Occipital lobe (tissue), 2 donors: ENCODE data around the gene GPC6. TPM values are rescaled to one million over a fixed set of nuclear protein-coding genes. Genes with fewer than 3 reads are reported as not detected.
"Not testable (repeated sequence)": the region's sequence is repeated elsewhere in the genome, so short reads cannot be mapped to it uniquely, and the experiment has no call there.

Source experiments
- DNase-seq: peaks from one replicate; lab custom pipeline; 2025; lab: John Stamatoyannopoulos, UW
- total RNA-seq: library from RNA; depleted of rRNA; stranded (reverse); fragments of >200 nt; gene quantifications from one replicate; pipeline ENCODE4 v1.2.3, GENCODE V29; 2014

GPC6 gene
- total RNA-seq, 1 donor from 2014 or later: 9.8 TPM

DNA sequence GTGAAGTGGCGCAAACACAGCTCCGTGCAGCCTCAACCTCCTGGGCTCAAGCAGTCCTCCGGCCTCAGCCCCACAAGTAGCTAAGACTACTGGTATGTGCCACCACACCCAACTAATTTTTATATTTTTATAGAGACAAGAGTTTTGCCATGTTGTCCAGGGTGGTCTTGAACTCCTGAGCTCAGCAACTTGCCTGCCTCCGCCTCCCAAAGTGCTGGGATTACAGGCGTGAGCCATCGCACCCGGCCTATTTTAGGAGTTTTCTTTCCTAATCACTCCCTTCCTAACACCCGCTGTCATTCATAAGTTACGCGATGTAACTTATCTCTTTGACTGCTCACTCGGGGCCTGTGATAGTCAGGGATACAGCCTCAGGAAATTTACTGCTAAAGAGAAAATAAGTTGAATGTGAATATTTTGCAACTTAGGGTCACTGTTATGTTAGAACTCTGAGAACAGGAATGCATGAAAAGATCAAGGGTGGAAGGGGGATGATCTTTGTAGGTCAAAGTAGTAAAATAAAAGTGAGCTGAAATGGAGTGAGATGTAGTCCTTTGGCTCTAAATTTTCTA is 1112.6 kb downstream of the GPC6 start:
- DNase-seq: no peak

DNA sequence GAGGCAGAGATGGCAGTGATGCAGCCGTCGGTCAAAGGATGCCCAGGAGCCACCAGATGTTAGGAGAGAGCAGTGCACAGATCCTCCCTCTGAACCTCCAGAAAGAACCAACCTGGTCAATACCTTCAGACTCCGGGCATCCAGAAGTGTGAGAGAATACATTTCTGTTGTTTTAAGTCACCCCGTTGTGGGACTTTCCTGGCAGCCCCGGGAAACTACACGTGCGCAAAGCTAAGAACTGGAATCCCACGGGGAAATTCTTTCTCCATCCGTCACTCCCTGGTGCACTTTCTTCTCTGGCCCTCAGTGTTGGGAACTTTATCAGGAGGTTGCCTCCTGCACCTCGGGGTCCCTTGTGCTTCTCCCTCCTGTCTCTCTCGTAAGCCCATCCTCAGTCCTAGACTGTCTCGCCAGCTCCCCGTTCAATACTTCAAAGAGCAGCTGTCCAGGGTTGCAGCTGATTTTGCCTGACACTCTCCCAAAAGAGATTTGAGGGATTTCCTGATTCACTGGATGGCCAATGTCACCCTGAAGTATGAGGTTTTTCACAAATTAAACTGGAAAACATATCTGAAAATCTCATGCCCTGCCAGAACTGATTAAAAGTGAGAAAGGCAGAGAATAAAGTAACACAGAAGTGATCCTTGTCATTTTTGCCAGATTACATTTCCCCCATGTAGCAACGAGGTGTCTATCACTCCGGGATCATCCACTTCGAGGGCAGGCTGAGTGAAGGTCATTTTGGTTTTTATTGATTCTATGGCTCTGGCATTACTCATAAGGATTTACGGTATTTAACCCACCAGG is 1116.0 kb downstream of the GPC6 start:
- no peak for DNase-seq

DNA sequence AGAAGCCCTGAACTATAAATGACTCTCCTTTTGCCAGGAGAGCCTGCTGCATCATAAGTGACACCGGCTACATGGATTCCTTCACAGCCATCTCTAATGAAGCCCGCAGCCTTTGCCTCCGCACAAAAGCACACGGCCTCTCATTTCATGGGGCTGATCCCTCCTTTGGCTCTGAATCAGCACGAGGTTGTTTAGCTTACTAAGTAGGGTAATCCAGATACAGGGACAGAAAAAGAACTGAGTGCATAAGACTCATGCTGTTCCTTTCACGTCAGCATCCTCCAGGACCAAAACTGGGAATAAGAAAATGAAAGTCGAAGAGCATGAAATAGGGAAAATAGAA is 1116.6 kb downstream of the GPC6 start:
- DNase-seq: no peak

DNA sequence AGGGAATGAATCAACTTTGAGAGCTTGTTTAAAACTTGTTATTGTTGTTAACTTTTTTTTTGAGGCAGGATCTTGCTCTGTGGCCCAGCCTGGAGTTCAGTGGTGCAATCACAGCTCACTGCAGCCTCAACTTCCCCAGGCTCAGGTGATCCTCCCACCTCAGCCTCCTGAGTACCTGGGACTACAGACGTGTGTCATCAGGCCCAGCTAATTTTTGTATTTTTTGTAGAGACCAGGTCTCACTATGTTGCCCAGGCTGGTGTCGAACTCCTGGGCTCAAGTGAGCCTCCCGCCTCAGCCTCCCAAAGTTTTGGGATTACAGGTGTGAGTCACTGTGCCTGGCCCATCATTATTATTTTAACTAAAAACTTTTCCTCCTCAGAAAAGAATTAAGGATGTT is 1117.1 kb downstream of the GPC6 start:
- DNase-seq: not testable (repeated sequence)

DNA sequence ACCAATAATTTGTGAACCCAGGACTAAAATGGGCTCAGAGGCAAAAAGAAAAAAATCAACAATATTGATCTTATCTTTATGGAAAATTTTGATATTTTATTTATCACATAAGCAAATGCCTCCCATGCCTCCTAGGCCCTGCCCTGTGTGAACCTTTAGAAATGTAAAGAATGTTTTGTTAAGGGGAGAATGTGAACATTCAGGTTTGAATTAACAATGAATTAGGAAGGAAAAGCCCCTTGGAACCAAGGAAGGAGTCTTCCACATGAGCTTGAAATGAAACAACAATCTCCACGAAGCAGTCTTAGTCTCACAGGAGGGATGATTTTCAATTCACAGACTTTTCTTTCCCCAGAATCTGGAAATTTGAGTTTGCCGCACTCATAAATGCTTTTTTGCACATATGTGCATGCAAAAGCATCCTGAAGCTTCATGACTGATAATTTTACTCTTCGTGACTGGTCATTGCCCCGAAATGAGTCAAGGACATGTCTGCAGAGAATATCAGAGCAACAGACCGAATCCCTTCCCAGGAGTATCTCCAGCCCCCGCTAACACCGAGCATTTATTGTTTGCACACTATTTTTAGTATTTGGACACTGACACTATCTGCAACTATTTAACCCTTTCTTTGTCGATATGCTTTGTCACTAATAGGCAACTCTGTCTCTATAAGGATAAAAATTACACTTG is 1117.7 kb downstream of the GPC6 start:
- no peak for DNase-seq

DNA sequence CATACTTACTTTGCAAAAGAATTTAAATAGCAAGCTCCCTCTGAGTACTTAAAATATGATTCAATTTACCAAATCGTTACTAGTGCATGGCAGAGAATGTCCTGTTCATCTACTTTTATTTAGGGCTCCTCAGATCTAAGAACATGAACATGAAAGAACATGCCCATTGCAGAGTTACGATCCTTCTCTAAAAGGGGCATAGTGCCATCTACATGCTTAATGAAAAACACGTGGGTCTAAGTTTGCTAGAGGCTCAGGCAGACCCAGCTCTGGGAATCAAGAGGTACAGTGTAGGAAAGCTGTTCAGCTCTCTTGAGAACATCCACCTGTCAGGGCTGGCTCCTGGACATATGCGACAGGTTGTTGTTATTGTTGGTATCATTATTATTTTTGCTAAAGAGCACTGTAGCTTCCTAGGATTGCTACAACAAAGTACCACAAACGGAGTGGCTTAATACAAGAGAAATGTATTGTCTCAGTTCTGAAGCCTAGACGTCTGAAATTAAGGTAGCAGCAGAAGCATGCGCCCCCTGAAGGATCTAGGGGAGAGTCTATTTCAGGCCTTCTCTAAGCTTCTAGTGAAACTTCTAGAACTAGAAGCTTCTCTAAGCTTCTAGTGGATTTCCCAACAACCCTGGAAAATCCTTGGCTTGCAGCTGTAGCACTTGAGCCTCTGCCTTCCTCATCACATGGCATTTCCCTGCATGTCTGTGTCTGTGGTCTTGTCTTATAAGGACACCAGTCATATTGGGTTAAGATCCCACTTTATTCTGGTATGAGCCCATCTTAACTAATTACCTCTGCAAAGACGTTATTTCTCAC is 1119.0 kb downstream of the GPC6 start:
- no peak for DNase-seq

DNA sequence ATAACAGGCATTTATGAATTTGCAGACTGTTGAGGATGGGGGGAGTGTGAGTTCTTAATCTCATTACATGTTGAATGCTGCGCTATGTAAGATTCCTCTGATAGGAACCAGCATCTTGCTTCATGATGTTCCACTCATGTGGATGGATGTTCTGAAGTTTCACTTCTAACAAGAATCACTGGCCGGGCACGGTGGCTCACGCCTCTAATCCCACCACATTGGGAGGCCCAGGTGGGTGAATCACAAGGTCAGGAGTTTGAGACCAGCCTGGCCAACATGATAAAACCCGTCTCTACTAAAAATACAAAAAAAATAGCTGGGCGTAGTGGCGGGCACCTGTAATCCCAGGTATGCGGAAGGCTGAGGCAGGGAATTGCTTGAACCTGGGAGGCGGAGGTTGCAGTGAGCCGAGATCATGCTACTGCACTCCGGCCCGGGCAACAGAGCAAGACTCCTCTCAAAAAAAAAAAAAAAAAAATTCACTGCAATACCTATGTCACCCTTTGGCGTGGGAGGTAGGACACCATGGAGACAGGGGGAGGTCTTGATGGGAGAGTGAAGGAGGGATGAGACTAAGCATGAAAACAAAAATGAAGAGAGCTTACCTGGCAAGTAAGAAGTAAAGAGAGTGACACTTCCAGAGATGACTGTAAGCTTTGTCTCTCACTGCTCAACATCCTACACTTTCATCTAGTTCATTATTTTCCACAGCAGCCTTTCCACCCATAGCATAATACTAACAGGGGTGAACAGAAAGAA is 1119.8 kb downstream of the GPC6 start:
- DNase-seq: no peak

DNA sequence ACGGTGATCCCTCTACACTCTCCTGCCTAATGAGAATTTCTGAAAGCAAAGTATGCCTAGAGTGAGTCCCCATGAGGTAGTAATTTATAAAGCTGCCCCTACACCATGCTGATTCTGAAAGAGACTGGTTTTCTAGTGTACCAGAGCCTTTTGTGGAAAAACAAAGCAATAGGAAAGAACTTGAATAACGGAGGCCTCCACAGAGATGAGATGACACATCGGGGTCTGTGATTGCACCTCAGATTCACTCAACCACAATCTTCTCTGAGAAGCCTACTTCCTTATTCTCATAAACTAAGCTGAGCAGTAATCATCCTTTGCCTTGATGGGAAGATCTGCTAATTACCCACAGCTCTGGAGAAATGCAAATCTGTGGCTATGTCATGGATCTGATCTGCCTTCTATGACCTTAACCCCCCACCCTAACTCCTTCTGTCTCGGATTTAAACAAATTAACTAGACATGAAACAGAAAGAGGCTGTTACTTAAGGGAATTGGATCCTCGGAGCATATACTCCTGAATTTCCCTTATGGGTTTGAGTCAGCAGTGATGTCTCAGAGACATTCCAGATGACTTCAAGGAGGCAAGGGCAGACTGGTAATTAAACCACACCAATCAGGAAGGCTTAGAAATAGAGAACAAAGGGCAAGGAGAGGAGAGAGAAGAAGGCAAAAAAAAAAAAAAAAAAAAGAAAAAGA is 1124.8 kb downstream of the GPC6 start:
- no peak for DNase-seq

DNA sequence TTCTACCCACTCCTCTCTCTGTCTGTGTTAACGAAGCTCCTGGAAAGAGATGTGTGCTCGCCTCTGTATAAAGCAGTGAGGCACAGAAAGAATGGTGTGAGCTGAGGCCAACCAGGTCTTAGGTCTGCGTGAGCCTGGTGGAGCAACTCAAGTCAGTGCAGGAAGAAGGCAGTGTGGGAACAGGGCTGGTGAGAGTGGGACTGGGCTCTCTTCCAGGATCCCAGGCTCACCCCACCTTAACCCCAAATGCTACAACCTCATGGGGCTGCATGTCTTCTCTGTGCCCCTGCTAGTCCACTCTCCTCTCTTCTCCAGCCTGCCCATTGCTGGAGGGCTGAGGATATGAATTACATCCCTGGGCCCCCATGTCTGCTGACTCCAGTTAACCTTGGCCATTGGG is 1125.5 kb downstream of the GPC6 start:
- DNase-seq: no peak

DNA sequence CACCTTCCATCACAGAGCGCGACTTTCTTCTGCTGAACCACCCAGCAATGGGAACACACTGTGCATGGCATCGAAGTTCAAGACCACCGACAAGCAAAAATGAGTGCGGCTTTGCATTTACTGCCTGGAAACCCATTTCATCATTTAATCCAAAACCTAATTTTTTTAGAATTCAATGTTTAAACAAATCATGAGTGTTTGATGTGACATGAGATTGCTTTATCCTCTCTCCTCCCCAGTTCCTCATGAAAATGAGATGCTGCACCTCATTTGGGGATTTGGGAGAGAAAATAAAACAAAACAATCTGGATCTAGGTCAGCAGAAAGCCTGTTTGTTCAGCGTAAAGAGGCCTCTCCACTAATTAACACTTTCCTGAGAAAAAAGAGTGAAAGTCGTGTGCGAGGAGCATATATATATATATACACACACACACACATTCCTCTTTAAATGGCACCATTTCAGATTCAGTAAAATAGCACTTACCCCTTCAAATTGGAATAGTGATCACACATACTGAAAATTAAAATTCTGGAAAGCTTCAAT is 1126.6 kb downstream of the GPC6 start:
- DNase-seq: no peak

DNA sequence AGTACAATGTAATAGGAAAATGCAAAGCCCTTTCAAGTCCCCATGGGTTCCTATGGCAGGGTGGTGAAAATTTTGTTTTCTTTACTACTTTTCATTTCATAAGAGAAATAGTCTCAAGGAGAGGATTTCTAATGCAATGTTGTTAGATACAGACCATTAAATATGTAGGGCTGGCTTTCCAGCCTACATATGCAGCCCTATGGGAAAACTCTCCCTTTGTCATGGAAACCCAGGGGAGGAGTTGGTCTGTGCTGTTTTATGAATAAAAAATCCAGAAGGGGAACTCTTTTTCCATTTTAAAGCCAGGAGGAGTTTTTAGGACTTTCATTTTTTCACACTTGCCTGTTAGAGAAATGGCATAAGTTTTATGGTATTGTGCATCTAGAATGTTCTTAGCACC is 1133.3 kb downstream of the GPC6 start:
- DNase-seq: no peak

DNA sequence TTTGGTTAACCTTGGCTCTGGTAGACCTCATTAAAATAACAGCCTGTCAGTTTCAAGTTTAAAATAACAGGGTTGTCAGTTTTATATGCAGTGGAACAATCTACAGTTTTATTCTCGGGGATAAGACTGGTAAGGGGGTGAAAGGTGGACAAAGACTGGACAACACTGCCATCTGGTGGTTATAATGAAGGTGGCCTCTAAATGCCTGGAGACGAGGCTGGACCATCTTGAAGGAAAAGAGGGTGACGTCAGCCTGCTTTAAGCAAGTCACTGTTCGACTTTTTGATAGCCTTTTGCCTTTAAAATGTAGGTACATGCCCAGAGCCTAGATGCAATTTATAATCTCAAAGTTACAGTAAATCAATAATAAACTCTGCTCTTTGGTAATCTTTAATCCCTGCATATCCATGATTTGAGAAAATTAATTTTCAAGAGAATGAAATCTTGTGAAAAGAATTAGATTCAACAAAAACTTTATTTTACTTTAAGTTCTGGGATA is 1135.9 kb downstream of the GPC6 start:
- DNase-seq: peak; percentile 50

DNA sequence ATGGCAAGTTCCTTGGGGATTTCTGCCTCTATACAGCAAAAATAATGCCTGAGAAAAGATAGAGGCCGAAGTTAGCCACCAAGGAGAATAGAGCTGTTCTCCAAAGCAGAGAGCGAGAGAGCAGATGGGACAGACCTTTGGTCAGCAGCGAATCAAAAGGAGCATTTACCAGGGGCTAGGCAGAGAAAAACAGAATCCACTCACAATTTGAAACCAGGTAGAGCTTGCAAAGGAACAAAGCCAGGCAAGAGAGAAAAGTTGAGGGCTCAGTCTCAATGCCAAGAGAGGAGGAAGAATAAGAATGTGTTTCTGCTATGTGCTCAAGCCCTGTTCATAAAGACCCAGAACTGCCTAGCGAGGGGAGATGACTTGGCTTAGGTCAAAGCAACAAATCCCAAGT is 1140.1 kb downstream of the GPC6 start:
- no peak for DNase-seq

DNA sequence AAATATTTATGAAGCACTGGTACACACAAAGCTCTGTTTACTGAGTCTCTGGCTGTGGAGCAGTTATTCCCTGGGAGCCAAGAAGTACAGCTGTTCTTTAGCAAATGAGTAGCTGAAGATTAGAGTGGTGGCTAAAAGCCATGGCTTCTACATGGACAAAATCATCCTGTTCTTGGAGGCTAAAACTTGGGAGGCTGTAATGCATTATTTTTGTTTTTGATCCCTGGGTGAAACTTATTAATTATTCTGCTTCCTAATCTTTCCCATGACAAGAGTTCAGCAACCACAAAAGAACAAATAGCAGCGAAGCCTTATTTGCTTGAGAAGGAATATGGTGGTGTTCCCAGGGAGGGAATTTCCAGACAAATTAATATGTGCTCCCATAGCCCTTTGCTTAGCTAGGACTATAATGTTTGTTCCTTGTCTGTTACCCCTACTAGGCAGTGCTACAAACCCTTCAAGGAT is 1143.4 kb downstream of the GPC6 start:
- no peak for DNase-seq

DNA sequence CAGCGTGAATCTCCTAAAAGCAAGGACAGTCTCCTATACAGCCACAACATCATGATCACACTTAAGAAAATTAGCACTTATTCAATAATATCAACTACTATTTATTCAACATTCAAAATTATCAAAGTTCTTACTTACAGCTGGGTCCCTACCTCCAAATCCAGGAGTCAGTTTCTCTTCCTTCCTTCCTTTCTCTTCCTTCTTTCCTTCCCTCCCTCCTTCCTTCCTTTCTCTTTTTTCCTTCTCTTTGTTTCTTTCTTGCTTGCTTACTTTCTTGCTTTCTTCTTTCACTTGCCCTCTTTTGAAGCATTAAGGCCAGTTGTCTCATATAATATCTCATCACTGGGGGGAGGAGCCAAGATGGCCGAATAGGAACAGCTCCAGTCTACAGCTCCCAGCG is 1145.2 kb downstream of the GPC6 start:
- DNase-seq: no peak

DNA sequence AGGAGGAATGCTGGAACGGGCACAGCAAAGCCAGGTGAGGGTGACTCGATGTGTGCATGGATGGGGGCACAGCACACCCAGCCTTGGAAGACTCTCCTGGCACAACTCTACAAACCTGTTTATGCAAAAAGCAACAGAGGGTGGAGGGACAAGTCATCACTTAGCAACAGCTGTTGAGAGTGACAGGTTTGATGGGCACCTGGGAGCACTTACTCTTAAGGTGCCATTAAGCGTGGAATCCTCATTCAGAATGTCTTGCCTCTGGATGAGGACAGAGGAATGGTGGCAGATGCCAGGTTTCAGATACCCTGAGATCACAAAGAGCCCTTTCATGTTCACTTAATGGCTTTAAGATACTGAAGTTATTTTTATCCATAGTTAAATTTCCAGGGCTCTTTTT is 1155.9 kb downstream of the GPC6 start:
- DNase-seq: no peak

DNA sequence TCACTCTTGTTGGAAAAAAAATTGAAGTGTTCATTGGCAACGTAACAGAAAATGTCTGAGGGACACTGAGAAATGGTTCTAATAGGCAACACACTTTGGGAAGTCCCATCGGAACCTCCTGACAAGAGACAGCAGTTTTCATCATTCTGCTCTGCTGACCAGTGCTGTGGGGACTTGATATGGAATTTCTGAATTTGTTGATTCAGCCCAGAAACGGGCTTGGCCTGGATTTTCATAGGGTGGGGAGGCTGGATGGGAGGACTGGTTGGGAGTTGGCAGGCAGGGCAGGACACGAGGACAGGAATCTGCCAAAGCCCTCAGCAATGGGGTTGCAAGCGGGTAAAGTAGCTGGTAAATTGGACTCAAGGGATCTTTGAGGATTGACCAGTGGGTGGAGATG is 1156.4 kb downstream of the GPC6 start:
- DNase-seq: no peak

DNA sequence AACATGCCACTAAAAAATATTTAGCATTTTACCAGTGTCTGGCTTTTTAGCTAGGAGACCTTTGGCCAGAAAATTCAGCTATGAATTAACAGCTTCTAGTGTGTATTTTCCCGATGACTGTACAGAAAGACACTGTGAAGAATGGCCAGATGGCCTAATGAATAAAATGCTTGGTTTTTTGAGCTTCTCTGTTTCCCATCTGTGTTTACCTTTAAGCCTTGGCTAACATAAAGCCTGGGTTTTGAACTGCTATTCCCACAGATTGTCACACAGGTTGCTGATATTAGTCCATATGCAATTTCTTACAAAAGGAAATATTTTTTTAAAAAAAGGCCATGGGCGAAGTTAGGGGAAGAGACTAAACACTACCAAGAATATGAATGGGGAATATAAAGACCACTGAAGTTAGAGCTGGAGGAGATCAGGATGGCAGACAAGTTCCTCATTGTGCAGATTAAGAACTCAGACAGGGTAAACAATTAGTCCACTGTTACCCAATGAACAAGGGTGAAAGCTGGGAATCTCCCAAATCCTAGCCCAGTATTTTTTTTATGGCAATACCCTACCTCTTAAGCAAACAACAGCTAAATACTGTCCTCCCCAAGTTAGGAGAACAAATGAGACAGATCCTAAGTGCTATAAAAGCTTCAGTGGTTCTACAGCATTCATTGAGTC is 1157.8 kb downstream of the GPC6 start:
- DNase-seq: no peak

DNA sequence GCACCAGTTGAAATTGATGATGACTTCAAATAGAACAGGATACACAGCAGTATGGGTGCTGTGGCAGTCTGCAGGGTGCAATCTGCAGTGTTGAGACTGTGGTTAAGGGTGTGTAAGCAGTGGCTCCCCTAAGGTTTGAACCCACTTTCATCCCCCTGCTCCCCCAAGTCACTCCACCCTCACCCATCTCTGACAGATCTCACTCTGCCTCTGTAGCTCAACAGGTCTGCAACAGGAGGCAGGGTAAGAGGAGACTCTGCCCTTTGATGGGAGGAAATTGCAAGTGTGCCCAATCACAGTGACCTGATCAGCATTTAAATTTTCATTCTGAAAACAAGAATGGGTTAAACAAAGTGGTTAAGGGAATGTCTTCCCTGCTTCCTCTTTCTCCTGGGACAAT is 1160.4 kb downstream of the GPC6 start:
- no peak for DNase-seq
